Upper lobe of right lung (tissue), 1 donor: Measurements from ENCODE around the gene TMEM91. TPM values are rescaled to one million over a fixed set of nuclear protein-coding genes. Genes with fewer than 3 reads are reported as not detected.

ENCODE experiments used
- ATAC-seq: fragments of 200-7000 bp; cut with Tn5 transposase; one replicate; pipeline ENCODE4 v1.9.1; 2020; ENCODE audit warnings: mild to moderate bottlenecking, moderate library complexity
- DNase-seq: peaks from one replicate; pipeline ENCODE4 v3.0.0-alpha.2; 2020
- H3K27ac ChIP-seq: fragments of 200-600 bp; one replicate; pipeline ENCODE4 v1.8.0; 2022
- H3K27me3 ChIP-seq: fragments of 200-600 bp; one replicate; pipeline ENCODE4 v1.8.0; 2022; ENCODE audit warnings: mild to moderate bottlenecking
- H3K36me3 ChIP-seq: fragments of 200-600 bp; one replicate; pipeline ENCODE4 v1.8.0; 2022
- H3K4me1 ChIP-seq: fragments of 200-600 bp; one replicate; pipeline ENCODE4 v1.8.0; 2022
- H3K4me3 ChIP-seq: fragments of 200-600 bp; one replicate; pipeline ENCODE4 v1.8.0; 2022; ENCODE audit warnings: mild to moderate bottlenecking
- H3K9me3 ChIP-seq: fragments of 200-600 bp; one replicate; pipeline ENCODE4 v1.8.0; 2022
- CTCF ChIP-seq: fragments of 200-600 bp; IDR thresholded peaks from one replicate; pipeline ENCODE4 v1.8.0; 2022; ENCODE audit warnings: antibody characterized with exemption
- intact Hi-C: fragments of 100-400 bp; cut with DNase I; formaldehyde crosslinking; loops from one replicate; pipeline ENCODE4 v1.11.0; 2022
- total RNA-seq: library from RNA; stranded (reverse); fragmentation: NEBNext Ultra II Directional; extraction: Animal tissue kit (Norgen Biotek cat#: 25700); gene quantifications from one replicate; pipeline ENCODE4 v1.2.1, GENCODE V29; 2021
- donor health status: DM: no; HTN: yes; CAD: no; lungs with severe emphysema.

The TMEM91 gene
- total RNA-seq, 1 donor from 2014 or later = 19.5 TPM

GRCh38 chr19:41392775-41393174, 16.4 kb downstream of the TMEM91 start:
- ATAC-seq (no peak), DNase-seq (no peak)
- Histone ChIP-seq H3K9me3 (no peaks in the 10 kb centered on the region), H3K27me3 (no peaks in the 10 kb centered on the region), H3K36me3 (peaks cover 33% of the 10 kb centered on the region), H3K4me3 (no peak overlapping the region), H3K27ac (no peak overlapping the region), H3K4me1 (peaks cover 4% of the 10 kb centered on the region)
- TF ChIP-seq CTCF = no peak
- intact Hi-C loops = no loop called here

- TF ChIP-seq CTCF = no peak
Observed at GRCh38 chr19:41395355-41395754, 19.0 kb downstream of the TMEM91 start.

GRCh38 chr19:41397086-41398049, 21.0 kb downstream of the TMEM91 start, which contains the start of the genes BCKDHA and EXOSC5:
Gene BCKDHA (plus strand): TSS chr19:41397818. CDS start chr19:41397828, 10 bp downstream.
Gene EXOSC5 (minus strand): TSS chr19:41397359. CDS start chr19:41397328, 31 bp downstream.
- Histone ChIP-seq H3K4me1 (peaks cover 19% of the 10 kb centered on the region), H3K27ac (peak within 1 kb of the TSS; percentile 96), H3K27me3 (no peaks in the 10 kb centered on the region), H3K4me3 (peak within 1 kb of the TSS; percentile 76), H3K9me3 (no peaks in the 10 kb centered on the region), H3K36me3 (no peaks in the 10 kb centered on the region)
- peak; percentile 99 for ATAC-seq
- no peak for TF ChIP-seq CTCF
- DNase-seq = peak; percentile 99
- intact Hi-C loops = no loop called here

More at GRCh38 chr19:41395355-41395754, 19.0 kb downstream of the TMEM91 start:
- Histone ChIP-seq H3K9me3 (no peaks in the 10 kb centered on the region), H3K36me3 (peaks cover 16% of the 10 kb centered on the region), H3K4me1 (peaks cover 19% of the 10 kb centered on the region), H3K4me3 (no peak overlapping the region), H3K27ac (no peak overlapping the region), H3K27me3 (no peaks in the 10 kb centered on the region)
- DNase-seq = no peak
- no peak for ATAC-seq
- intact Hi-C loops = no loop called here

- Histone ChIP-seq H3K36me3 (peaks cover 2% of the 10 kb centered on the region), H3K27ac (peak overlapping the region; percentile 96), H3K4me1 (peaks cover 19% of the 10 kb centered on the region), H3K9me3 (no peaks in the 10 kb centered on the region), H3K27me3 (no peaks in the 10 kb centered on the region), H3K4me3 (peak overlapping the region; percentile 76)
- no peak for DNase-seq
- no peak for TF ChIP-seq CTCF
- intact Hi-C loops = no loop called here
- ATAC-seq = no peak
Observed at GRCh38 chr19:41398050-41398418, 21.7 kb downstream of the TMEM91 start.

- DNase-seq (no peak), ATAC-seq (no peak)
- Histone ChIP-seq H3K27me3 (no peaks in the 10 kb centered on the region), H3K9me3 (no peaks in the 10 kb centered on the region), H3K27ac (peak overlapping the region; percentile 96), H3K36me3 (peaks cover 8% of the 10 kb centered on the region), H3K4me1 (peaks cover 19% of the 10 kb centered on the region), H3K4me3 (peak overlapping the region; percentile 76)
- intact Hi-C loops = no loop called here
- no peak for TF ChIP-seq CTCF
Observed at GRCh38 chr19:41398598-41398997, 22.3 kb downstream of the TMEM91 start.
